ENCODE measurements around the gene KRTAP10-6.

GRCh38 chr21:44551340-44551961, 40.9 kb downstream of the KRTAP10-6 start, which contains the start of gene KRTAP10-2:
- TF ChIP-seq POLR2AphosphoS5 (IDR thresholded peaks at IDR 0.05; ENCODE audit: low read depth, low read length) = no peak
- TF ChIP-seq TAF1 (IDR thresholded peaks at IDR 0.05; ENCODE audit: borderline replicate concordance, low read depth, low read length) = no peak
- no peak for TF ChIP-seq REST (IDR thresholded peaks at IDR 0.05; ENCODE audit: low read depth, low read length)
- TF ChIP-seq CTCF (IDR thresholded peaks at IDR 0.05) = no peak
- no peak for TF ChIP-seq RAD21 (IDR thresholded peaks at IDR 0.05; ENCODE audit: low read length)
- TF ChIP-seq EZH2phosphoT487 (IDR thresholded peaks at IDR 0.05; ENCODE audit: borderline replicate concordance, low read depth) = no peak
- no peak for TF ChIP-seq TEAD4 (IDR thresholded peaks at IDR 0.05; ENCODE audit: borderline replicate concordance, insufficient read depth)
- no peak for TF ChIP-seq MXI1 (IDR thresholded peaks at IDR 0.05; ENCODE audit: low read depth, low read length)
- TF ChIP-seq GATA2 (CRISPR knock-in tag; IDR thresholded peaks at IDR 0.05) = no peak
- no peak for TF ChIP-seq CHD2 (IDR thresholded peaks at IDR 0.05; ENCODE audit: low read length, partially characterized antibody)
- TF ChIP-seq ZBTB33 (IDR thresholded peaks at IDR 0.05; ENCODE audit: borderline replicate concordance, low read depth) = no peak
